MCF 10A (cell line): ENCODE results near the gene GPRIN1. TPM values are rescaled to one million over a fixed set of nuclear protein-coding genes. Genes with fewer than 3 reads are reported as not detected.

ENCODE experiments used
- BruUV-seq: library from RNA; stranded (reverse); fragments of 400-500 nt; replicated peaks from 2 replicates; lab custom pipeline; 2021; lab: Mats Ljungman, UMichigan
- CTCF ChIA-PET: fragments of 300-600 bp; sonication (Branson Sonifier 250); formaldehyde crosslinking; extraction: SDS; loops from one replicate; lab custom pipeline; 2021; ENCODE audit warnings: antibody characterized with exemption, inconsistent platforms; lab: Yijun Ruan, JAX
- POLR2A ChIA-PET: fragments of 300-600, 350-650 bp; sonication (Branson Sonifier 250); formaldehyde crosslinking; extraction: SDS; loops from one replicate; lab custom pipeline; 2020; ENCODE audit warnings: antibody characterized with exemption, inconsistent platforms; lab: Yijun Ruan, JAX
- DNase-seq: peaks from one replicate; pipeline ENCODE4 v3.0.0-alpha.2; 2018; ENCODE audit not compliant: unreplicated experiment
- H3K27ac Mint-ChIP-seq: one replicate; pipeline ENCODE4 v1.8.0; 2022; ENCODE audit warnings: mild to moderate bottlenecking, low read depth, mixed read lengths; ENCODE audit not compliant: unreplicated experiment
- H3K27me3 Mint-ChIP-seq: one replicate; pipeline ENCODE4 v1.8.0; 2022; ENCODE audit warnings: mixed read lengths; ENCODE audit not compliant: insufficient read depth, unreplicated experiment
- H3K36me3 Mint-ChIP-seq: one replicate; pipeline ENCODE4 v1.8.0; 2022; ENCODE audit warnings: mild to moderate bottlenecking, moderate library complexity, mixed read lengths; ENCODE audit not compliant: insufficient read depth, unreplicated experiment
- H3K4me1 Mint-ChIP-seq: one replicate; pipeline ENCODE4 v1.8.0; 2022; ENCODE audit warnings: mixed read lengths; ENCODE audit not compliant: insufficient read depth, unreplicated experiment
- H3K4me3 Mint-ChIP-seq: one replicate; pipeline ENCODE4 v1.8.0; 2022; ENCODE audit warnings: mild to moderate bottlenecking, moderate library complexity, mixed read lengths; ENCODE audit not compliant: unreplicated experiment
- H3K9me3 Mint-ChIP-seq: one replicate; pipeline ENCODE4 v1.8.0; 2022; ENCODE audit warnings: mixed read lengths; ENCODE audit not compliant: unreplicated experiment
- intact Hi-C: fragments of 100-400 bp; cut with micrococcal nuclease; formaldehyde crosslinking; loops from 2 replicates; pipeline ENCODE4 v1.14.1; 2022
- total RNA-seq: library from RNA; stranded (reverse); gene quantifications from 2 replicates; pipeline ENCODE4 v1.2.3, GENCODE V29; 2022
- TF ChIP-seq, protein P1 (sequence below): fragments of 200-600 bp; IDR thresholded peaks from one replicate; pipeline ENCODE4 v1.8.0; 2022; ENCODE audit warnings: antibody characterized with exemption, mild to moderate bottlenecking; ENCODE audit not compliant: unreplicated experiment

Gene GPRIN1
- total RNA-seq, 1 experiment from 2014 or later = 3.0 TPM

- ChIA-PET POLR2A (interaction anchor here (0.6 kb wide), 2 partner anchors 75 to 1685 kb away, joined by 3 read pairs; no protein-coding TSS in a partner anchor), CTCF (interaction anchor here (0.6 to 4.6 kb wide), 3 partner anchors 9 to 1028 kb away, joined by 3 to 24 read pairs (median 9); no protein-coding TSS in a partner anchor)
- DNase-seq = no peak
- no peaks in the 10 kb centered on the region for H3K4me1 Mint-ChIP-seq
- BruUV-seq = no TSS peak
- intact Hi-C loops = no loop called here
- H3K36me3 Mint-ChIP-seq = no peaks in the 10 kb centered on the region
- TF ChIP-seq, protein P1, sequence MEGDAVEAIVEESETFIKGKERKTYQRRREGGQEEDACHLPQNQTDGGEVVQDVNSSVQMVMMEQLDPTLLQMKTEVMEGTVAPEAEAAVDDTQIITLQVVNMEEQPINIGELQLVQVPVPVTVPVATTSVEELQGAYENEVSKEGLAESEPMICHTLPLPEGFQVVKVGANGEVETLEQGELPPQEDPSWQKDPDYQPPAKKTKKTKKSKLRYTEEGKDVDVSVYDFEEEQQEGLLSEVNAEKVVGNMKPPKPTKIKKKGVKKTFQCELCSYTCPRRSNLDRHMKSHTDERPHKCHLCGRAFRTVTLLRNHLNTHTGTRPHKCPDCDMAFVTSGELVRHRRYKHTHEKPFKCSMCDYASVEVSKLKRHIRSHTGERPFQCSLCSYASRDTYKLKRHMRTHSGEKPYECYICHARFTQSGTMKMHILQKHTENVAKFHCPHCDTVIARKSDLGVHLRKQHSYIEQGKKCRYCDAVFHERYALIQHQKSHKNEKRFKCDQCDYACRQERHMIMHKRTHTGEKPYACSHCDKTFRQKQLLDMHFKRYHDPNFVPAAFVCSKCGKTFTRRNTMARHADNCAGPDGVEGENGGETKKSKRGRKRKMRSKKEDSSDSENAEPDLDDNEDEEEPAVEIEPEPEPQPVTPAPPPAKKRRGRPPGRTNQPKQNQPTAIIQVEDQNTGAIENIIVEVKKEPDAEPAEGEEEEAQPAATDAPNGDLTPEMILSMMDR = no peak
- no peak overlapping the region for H3K4me3 Mint-ChIP-seq
- H3K27me3 Mint-ChIP-seq = no peaks in the 10 kb centered on the region
- H3K27ac Mint-ChIP-seq = no peak overlapping the region
- no peaks in the 10 kb centered on the region for H3K9me3 Mint-ChIP-seq
These were observed 48.7 kb downstream of the GPRIN1 start for GRCh38 chr5:176561259-176561658.

DNA sequence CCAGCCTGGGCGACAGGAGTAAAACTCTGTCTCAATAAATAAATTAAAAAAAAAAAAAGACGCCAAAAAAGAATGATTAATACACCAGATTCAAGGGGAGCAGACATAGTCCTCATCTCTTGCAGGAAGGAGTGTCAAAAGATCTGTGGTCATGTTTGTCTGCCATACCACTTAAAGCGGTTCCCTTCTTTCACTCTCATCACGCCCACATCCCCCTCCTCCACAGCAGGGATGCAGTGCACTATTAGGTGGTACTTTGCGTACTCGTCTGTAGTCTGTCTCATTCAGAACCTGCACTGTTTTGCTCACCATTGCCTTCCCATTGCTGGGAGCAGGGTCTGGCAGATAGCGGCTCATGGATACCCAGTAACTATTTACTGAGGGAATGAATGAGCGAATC lies 49.6 kb downstream of the GPRIN1 start:
- DNase-seq = no peak
- H3K4me3 Mint-ChIP-seq = no peak overlapping the region
- POLR2A ChIA-PET = no interaction called here
- intact Hi-C loops = no loop called here
- no TSS peak for BruUV-seq
- CTCF ChIA-PET = interaction anchor here (2.0 to 4.6 kb wide), 2 partner anchors 10 to 13 kb away, joined by 9 to 24 read pairs; no protein-coding TSS in a partner anchor
- peaks cover 7% of the 10 kb centered on the region for H3K4me1 Mint-ChIP-seq
- H3K27me3 Mint-ChIP-seq = no peaks in the 10 kb centered on the region
- H3K36me3 Mint-ChIP-seq = no peaks in the 10 kb centered on the region
- no peaks in the 10 kb centered on the region for H3K9me3 Mint-ChIP-seq
- no peak overlapping the region for H3K27ac Mint-ChIP-seq
- TF ChIP-seq, protein P1 = no peak

DNA sequence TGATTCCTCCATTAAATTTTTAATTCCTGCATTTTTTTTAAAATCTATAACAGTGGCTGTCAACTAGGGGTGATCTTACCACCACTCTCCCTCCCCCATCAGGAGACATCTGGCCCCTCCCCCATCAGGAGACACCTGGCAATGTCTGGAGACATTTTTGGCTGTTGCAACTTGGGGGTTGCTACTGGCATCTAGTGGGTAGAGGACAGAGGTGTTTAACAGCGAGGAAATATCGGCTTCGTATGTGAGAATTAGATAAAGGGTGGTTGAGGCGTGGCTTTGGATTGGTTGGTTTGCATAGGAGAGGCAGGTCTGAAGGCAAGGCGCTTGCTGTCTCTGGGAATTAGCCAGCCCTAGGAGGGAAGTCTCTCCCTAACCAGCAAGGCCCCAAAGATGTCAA lies 50.3 kb downstream of the GPRIN1 start:
- TF ChIP-seq, protein P1 = peak; percentile 19
- Mint-ChIP-seq H3K27me3 (no peaks in the 10 kb centered on the region), H3K36me3 (no peaks in the 10 kb centered on the region), H3K4me3 (no peak overlapping the region), H3K4me1 (peaks cover 7% of the 10 kb centered on the region), H3K9me3 (no peaks in the 10 kb centered on the region), H3K27ac (no peak overlapping the region)
- intact Hi-C loops = loop anchor here (5.0 kb wide), 2 partner anchors 88 to 142 kb away; partner anchors contain the start of genes CLTB and TSPAN17
- ChIA-PET CTCF (interaction anchor here (1.0 kb wide), 2 partner anchors 14 to 15 kb away, joined by 3 to 8 read pairs; no protein-coding TSS in a partner anchor), POLR2A (no interaction called here)
- peak; percentile 57 for DNase-seq
- no TSS peak for BruUV-seq

DNA sequence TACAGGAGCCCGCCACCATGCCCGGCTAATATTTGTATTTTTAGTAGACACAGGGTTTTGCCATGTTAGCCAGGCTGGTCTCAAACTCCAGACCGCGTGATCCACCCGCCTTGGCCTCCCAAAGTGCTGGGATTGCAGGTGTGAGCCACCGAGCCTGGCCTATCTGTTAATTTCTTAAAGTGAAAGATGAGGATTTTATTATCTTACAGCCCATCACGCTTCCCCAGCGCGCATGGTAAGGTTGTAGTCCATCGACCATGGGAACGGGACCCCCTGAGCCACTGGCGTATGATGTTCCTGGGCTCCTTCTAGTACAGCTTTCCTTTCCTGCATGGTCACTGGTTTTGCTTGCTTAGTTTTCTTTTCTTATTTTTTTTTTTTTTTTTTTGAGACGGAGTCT lies 52.1 kb downstream of the GPRIN1 start:
- Mint-ChIP-seq H3K9me3 (no peaks in the 10 kb centered on the region), H3K27ac (no peak overlapping the region), H3K27me3 (no peaks in the 10 kb centered on the region), H3K4me3 (no peak overlapping the region), H3K36me3 (no peaks in the 10 kb centered on the region), H3K4me1 (peaks cover 20% of the 10 kb centered on the region)
- ChIA-PET POLR2A (interaction anchor here (1.5 kb wide), 1 partner anchor 21 kb away, joined by 4 read pairs; the partner anchor contains the start of gene RNF44), CTCF (interaction anchor here (0.5 to 2.1 kb wide), 4 partner anchors 17 to 828 kb away, joined by 3 to 5 read pairs (median 4); partner anchors contain the start of gene CLTB)
- intact Hi-C loops = loop anchor here (5.0 kb wide), 2 partner anchors 89 to 141 kb away; partner anchors contain the start of genes CLTB and TSPAN17
- no TSS peak for BruUV-seq
- DNase-seq = no peak
- TF ChIP-seq, protein P1 = no peak
